Fibroblast of pulmonary artery (primary cell): ENCODE data around the gene THSD7B.
"Not testable (repeated sequence)": the region's sequence is repeated elsewhere in the genome, so short reads cannot be mapped to it uniquely, and the experiment has no call there.

Experiments used
- DNase-seq: peaks from one replicate; pipeline ENCODE4 v3.0.0-alpha.2; 2010; ENCODE audit warnings: low read depth
- H3K4me3 ChIP-seq: replicated peaks from 2 replicates; pipeline ENCODE4 v1.5.1; 2011; ENCODE audit warnings: low read depth, mild to moderate bottlenecking, control low read depth, low read length, moderate library complexity
- TF ChIP-seq, protein P1 (sequence below): IDR thresholded peaks from 2 replicates; pipeline ENCODE4 v1.5.1; 2011; ENCODE audit warnings: mild to moderate bottlenecking, control low read depth, low read length, inconsistent platforms; ENCODE audit errors: missing control alignments

THSD7B gene

DNA sequence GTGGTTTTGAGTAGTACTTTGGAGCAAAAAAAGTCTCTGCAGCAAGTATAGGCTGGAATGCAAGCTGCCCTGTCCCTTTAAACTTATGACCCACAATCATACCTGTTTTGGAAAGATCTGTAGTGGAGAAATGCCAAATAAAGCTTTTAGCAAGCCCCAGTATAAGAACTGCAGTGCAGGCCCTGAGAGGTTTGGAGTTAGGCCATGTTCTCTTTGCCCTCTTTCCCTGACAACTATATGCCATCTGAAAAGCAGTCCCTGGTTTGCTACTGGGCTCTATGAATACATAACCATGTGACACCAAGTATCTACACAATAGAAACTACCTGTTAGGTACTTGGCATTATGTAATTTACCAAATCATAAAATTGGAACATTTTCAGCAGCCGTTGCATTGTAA is 931.6 kb downstream of the THSD7B start:
- no peak for DNase-seq
- TF ChIP-seq, protein P1, sequence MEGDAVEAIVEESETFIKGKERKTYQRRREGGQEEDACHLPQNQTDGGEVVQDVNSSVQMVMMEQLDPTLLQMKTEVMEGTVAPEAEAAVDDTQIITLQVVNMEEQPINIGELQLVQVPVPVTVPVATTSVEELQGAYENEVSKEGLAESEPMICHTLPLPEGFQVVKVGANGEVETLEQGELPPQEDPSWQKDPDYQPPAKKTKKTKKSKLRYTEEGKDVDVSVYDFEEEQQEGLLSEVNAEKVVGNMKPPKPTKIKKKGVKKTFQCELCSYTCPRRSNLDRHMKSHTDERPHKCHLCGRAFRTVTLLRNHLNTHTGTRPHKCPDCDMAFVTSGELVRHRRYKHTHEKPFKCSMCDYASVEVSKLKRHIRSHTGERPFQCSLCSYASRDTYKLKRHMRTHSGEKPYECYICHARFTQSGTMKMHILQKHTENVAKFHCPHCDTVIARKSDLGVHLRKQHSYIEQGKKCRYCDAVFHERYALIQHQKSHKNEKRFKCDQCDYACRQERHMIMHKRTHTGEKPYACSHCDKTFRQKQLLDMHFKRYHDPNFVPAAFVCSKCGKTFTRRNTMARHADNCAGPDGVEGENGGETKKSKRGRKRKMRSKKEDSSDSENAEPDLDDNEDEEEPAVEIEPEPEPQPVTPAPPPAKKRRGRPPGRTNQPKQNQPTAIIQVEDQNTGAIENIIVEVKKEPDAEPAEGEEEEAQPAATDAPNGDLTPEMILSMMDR = no peak
- H3K4me3 ChIP-seq = no peak overlapping the region

GRCh38 chr2:137700250-137700649 is 934.9 kb downstream of the THSD7B start:
- DNase-seq, H3K4me3 ChIP-seq: not testable (repeated sequence)

- no peak for DNase-seq
- H3K4me3 ChIP-seq = no peak overlapping the region
- TF ChIP-seq, protein P1 = no peak
Observed at GRCh38 chr2:137700681-137701080, 935.3 kb downstream of the THSD7B start.

GRCh38 chr2:137705296-137705695 is 940.0 kb downstream of the THSD7B start:
- H3K4me3 ChIP-seq = no peak overlapping the region
- DNase-seq = no peak
- TF ChIP-seq, protein P1 = no peak

DNA sequence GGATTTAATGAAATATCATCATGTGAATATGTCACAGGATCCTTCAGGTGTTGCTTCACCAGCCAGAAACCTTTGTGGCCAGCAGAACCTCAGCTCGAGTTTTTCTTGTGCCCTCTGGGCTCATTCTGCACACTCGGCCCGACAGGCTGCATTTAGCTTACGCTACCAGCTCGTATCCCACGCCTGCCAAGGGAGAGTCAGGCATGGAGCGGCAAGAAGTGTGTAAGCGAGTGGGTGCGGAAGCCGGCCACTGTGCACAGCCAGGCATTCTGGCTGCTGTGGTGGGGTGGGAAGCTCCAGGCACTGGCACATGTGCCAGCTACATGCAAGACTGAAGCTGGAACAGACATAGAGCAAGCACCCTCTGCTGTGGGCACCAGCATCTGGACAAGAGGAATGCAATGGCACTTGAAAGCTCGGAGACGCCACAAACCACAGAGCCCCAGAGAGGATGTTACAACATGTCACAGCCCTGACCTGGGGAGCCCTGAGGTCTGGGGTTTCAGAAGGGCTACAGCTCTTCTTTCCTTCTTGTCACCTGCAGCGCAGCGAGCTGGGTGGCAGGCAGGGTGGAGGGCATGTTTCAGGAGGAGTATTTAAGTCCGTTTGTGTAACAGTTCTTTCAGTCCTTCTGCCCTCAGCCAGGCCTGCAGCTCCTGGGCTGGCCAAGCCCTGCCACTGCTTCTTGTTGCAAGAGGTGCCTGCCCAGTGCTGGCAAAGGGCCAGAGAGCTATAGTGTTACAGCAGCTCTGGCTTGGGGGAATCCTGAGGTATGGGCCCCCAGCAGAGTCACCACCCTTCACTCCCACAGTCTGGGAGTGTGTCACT is 941.7 kb downstream of the THSD7B start:
- no peak for DNase-seq
- no peak overlapping the region for H3K4me3 ChIP-seq
- TF ChIP-seq, protein P1 = no peak

DNA sequence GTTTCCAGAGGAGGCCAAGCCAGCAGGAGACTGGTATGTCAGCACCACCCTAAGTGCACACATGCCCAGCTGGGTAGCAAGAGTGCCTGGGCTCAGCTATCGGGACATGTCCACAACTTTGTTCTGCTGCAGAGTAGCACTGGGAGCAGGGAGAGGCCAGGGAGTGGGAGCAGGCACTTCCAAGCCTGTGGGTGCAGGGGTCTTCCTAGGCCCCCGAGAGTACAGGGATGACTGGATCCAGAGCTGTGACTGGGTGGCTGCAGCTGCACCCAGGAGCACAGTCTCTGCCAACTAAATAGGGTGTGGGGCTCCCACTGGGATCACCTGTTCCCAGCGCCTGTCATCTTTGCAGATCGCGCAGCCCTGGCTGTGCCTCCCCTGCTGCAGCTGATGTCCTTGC is 943.0 kb downstream of the THSD7B start:
- H3K4me3 ChIP-seq = no peak overlapping the region
- DNase-seq = no peak
- TF ChIP-seq, protein P1 = no peak

- H3K4me3 ChIP-seq = no peak overlapping the region
- TF ChIP-seq, protein P1 = no peak
- no peak for DNase-seq
Observed at GRCh38 chr2:137715731-137716191, 950.4 kb downstream of the THSD7B start.
